Skeletal muscle satellite cell (primary cell): Measurements from ENCODE around the gene ATXN10.
A peak's percentile ranks its signal among the peaks of the same experiment; 100 is the strongest.
"Not testable (repeated sequence)": the region's sequence is repeated elsewhere in the genome, so short reads cannot be mapped to it uniquely, and the experiment has no call there.

Experiments
- H3K27me3 ChIP-seq: 2 replicates; pipeline ENCODE4 v1.7.0; 2013; ENCODE audit warnings: low read length; ENCODE audit not compliant: control insufficient read depth, insufficient read depth
- H3K36me3 ChIP-seq: 2 replicates; pipeline ENCODE4 v1.7.0; 2013; ENCODE audit warnings: mild to moderate bottlenecking, control low read depth, low read length; ENCODE audit not compliant: insufficient read depth
- H3K4me1 ChIP-seq: 2 replicates; pipeline ENCODE4 v1.7.0; 2013; ENCODE audit warnings: low read length; ENCODE audit not compliant: control insufficient read depth, insufficient read depth
- H3K4me2 ChIP-seq: 2 replicates; pipeline ENCODE4 v1.7.0; 2013; ENCODE audit warnings: mild to moderate bottlenecking, low read length
- H3K4me3 ChIP-seq: 2 replicates; pipeline ENCODE4 v1.7.0; 2013; ENCODE audit warnings: low read length
- H3K9ac ChIP-seq: 2 replicates; pipeline ENCODE4 v1.7.0; 2013; ENCODE audit warnings: mild to moderate bottlenecking, low read depth, low read length, moderate library complexity
- H3K9me3 ChIP-seq: replicated peaks from 2 replicates; pipeline ENCODE4 v1.7.0; 2013; ENCODE audit warnings: mild to moderate bottlenecking, control low read depth, low read length

ATXN10 gene

DNA sequence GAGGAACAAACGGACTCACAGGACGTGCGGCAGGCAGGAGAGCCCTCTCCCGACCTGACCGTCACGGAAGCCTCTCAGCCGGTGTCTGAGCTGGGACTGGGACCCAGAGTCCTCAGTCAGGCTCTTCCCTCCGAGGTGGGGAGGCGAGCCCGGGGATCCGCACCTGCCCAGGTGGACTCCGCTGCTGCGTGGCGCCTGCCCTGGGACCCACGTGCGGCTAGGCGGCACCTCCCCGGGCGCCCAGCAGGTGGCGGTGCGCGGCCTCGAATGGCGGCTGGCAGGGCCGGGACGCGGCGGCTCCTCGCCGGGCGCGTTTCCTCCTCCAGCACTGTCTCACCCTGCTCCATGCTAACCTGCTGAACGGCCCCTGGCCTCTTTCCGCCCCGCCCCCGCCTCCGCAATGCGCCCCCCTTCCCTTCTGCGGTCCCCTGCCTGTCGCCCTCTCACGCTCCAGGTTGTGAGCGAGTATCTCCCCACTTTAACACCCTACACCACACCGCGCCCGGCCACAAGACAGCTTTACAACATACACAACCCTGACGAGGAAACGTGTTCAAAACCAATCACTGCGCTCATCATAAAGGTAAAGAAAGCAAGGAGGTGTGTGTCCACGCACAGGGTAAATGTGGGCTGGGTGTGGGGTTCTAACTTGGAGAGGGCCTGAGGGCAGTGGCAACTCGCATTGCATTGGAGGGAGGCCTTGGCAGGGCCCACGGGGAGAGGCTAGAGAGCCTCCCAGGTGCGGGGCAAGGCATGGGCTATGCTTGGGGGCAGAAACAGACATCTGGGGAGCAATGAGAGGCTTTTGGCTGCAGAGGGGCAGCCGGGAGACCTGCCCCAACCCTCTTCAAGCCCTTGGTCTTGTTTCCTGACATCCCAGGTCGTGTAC lies 25.9 kb upstream of the ATXN10 start:
- Histone ChIP-seq H3K4me2 (peak overlapping the region; percentile 78), H3K27me3 (peaks cover 41% of the 10 kb centered on the region), H3K9me3 (no peaks in the 10 kb centered on the region), H3K36me3 (no peaks in the 10 kb centered on the region), H3K4me1 (peaks cover 3% of the 10 kb centered on the region), H3K9ac (no peak overlapping the region), H3K4me3 (no peak overlapping the region)

GRCh38 chr22:45647532-45648225 lies 24.0 kb upstream of the ATXN10 start:
- peaks cover 3% of the 10 kb centered on the region for H3K4me1 ChIP-seq
- no peak overlapping the region for H3K4me3 ChIP-seq
- no peaks in the 10 kb centered on the region for H3K36me3 ChIP-seq
- no peak overlapping the region for H3K4me2 ChIP-seq
- no peak overlapping the region for H3K9ac ChIP-seq
- H3K9me3 ChIP-seq = no peaks in the 10 kb centered on the region
- peaks cover 33% of the 10 kb centered on the region for H3K27me3 ChIP-seq

DNA sequence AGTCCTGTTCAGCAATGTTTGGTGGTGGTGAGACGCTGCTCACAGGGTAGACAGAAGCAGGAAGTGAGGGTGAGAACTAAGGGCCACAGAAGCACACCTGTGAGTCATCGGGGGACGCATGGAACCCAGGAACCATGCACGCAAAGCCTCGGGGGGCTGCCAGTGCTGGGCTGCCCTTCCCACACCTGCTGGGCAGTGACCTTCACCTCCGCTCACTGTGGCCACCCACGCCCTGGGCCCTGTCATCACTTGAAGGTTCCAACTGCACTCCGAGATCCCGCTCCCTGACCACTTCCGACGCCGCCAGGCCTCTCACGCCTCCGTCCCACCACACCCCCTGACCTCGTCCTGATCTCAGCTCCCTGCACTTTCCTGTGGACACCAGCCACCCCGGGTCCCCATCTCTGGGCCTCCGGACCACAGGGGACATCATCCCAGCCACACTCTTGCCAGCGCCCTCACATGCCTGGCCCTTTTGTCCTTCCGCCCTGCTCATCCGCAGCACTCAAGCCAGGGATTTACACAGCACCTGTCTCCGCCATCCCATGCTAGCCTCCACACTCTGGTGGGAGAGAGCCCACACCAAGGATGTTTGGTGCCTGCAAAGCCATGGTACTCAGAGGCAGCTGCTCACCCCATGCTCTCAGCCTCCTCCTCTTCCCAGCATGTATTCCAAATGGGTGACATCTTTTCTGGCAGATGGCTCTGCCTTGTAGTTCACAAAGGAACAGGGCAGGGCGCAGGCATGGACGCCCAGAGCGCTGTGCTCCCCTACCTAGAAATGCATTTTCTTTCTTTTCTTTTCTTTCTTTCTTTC lies 23.1 kb upstream of the ATXN10 start:
- no peaks in the 10 kb centered on the region for H3K9me3 ChIP-seq
- H3K4me2 ChIP-seq = no peak overlapping the region
- H3K4me1 ChIP-seq = peaks cover 3% of the 10 kb centered on the region
- no peak overlapping the region for H3K4me3 ChIP-seq
- no peaks in the 10 kb centered on the region for H3K36me3 ChIP-seq
- H3K9ac ChIP-seq = no peak overlapping the region
- peaks cover 31% of the 10 kb centered on the region for H3K27me3 ChIP-seq

DNA sequence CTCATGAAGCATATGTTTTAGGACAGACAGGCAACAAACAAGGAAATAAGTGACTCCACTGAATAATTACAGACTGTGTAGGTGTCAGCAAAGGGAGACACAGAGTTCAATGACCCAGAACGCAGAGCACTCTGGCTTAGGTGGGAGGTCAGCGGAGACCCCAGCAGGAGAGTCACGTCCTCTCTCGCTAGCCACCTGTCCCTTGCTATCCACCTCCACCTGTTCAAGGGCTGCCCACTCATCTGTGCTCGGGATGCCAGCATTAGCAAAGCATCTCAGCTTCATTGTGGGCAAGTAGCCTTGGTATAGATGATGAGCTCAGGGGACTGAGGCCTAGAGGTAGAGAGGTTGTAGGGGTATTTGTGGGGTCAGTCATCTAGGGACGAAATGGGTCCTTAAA lies 21.8 kb upstream of the ATXN10 start:
- H3K4me2 ChIP-seq = no peak overlapping the region

GRCh38 chr22:45650721-45651120 lies 20.9 kb upstream of the ATXN10 start:
- no peaks in the 10 kb centered on the region for H3K4me1 ChIP-seq
- peaks cover 23% of the 10 kb centered on the region for H3K27me3 ChIP-seq
- H3K4me2 ChIP-seq = no peak overlapping the region
- no peaks in the 10 kb centered on the region for H3K36me3 ChIP-seq
- no peak overlapping the region for H3K4me3 ChIP-seq
- H3K9ac ChIP-seq = no peak overlapping the region
- H3K9me3 ChIP-seq = no peaks in the 10 kb centered on the region

More for the DNA sequence above, 21.8 kb upstream of the ATXN10 start:
- H3K9me3 ChIP-seq = no peaks in the 10 kb centered on the region
- no peak overlapping the region for H3K4me3 ChIP-seq
- no peaks in the 10 kb centered on the region for H3K36me3 ChIP-seq
- H3K27me3 ChIP-seq = peaks cover 28% of the 10 kb centered on the region
- H3K9ac ChIP-seq = no peak overlapping the region
- H3K4me1 ChIP-seq = peaks cover 3% of the 10 kb centered on the region

DNA sequence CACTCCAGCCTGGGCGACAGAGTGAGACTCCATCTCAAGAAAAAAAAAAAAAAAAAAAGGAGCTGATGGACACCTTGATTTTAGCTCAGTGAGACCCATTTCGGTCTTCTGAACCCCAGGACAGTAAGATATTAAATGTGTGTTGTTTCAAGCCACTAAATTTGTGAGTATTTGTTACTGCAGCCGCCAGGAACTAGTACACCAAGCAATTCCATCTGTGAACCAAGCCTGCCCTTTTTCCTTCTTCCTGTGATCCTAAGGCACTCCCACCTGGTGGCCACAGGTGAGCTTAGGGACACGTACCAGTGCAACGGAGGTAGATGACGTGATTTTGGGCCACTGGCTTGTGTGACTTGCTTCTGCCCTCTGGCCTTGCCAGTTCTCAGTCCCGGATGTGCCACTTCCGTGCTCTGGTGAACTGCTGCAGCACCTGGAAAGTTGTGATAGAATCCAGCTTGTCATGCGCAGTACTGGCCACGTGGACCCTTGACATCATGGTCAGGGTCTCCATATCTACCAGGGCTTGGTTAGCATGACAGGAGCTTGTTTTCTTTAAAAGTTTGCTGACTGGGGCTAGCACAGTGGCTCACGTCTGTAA lies 19.6 kb upstream of the ATXN10 start:
- Histone ChIP-seq H3K36me3 (no peaks in the 10 kb centered on the region), H3K9me3 (no peaks in the 10 kb centered on the region), H3K9ac (no peak overlapping the region), H3K4me1 (no peaks in the 10 kb centered on the region), H3K27me3 (peaks cover 23% of the 10 kb centered on the region), H3K4me3 (no peak overlapping the region), H3K4me2 (no peak overlapping the region)

- no peaks in the 10 kb centered on the region for H3K36me3 ChIP-seq
- peaks cover 11% of the 10 kb centered on the region for H3K27me3 ChIP-seq
- no peak overlapping the region for H3K4me2 ChIP-seq
- H3K9me3 ChIP-seq = no peaks in the 10 kb centered on the region
- H3K4me3 ChIP-seq = no peak overlapping the region
- H3K9ac ChIP-seq = no peak overlapping the region
- no peaks in the 10 kb centered on the region for H3K4me1 ChIP-seq
Measured at GRCh38 chr22:45656577-45656976, 15.1 kb upstream of the ATXN10 start.

GRCh38 chr22:45657701-45658100 lies 13.9 kb upstream of the ATXN10 start:
- H3K4me2 ChIP-seq = no peak overlapping the region
- H3K4me3 ChIP-seq = no peak overlapping the region
- no peaks in the 10 kb centered on the region for H3K4me1 ChIP-seq
- H3K9ac ChIP-seq = no peak overlapping the region
- peaks cover 5% of the 10 kb centered on the region for H3K27me3 ChIP-seq
- H3K9me3 ChIP-seq = no peaks in the 10 kb centered on the region
- no peaks in the 10 kb centered on the region for H3K36me3 ChIP-seq

GRCh38 chr22:45664136-45664646 lies 7.4 kb upstream of the ATXN10 start:
- Histone ChIP-seq H3K4me1 (no peaks in the 10 kb centered on the region), H3K9ac (no peak overlapping the region), H3K9me3 (no peaks in the 10 kb centered on the region), H3K27me3 (no peaks in the 10 kb centered on the region), H3K4me3 (no peak overlapping the region), H3K36me3 (no peaks in the 10 kb centered on the region), H3K4me2 (no peak overlapping the region)

GRCh38 chr22:45667486-45667885 lies 4.1 kb upstream of the ATXN10 start:
- H3K9ac ChIP-seq = no peak overlapping the region
- no peak overlapping the region for H3K4me2 ChIP-seq

GRCh38 chr22:45670363-45670762 lies 1.3 kb upstream of the ATXN10 start:
- not testable (repeated sequence) for H3K4me3 ChIP-seq, H3K9ac ChIP-seq, H3K4me2 ChIP-seq, H3K36me3 ChIP-seq, H3K9me3 ChIP-seq, H3K27me3 ChIP-seq
- peaks cover 30% of the 10 kb centered on the region for H3K4me1 ChIP-seq

More at GRCh38 chr22:45667486-45667885, 4.1 kb upstream of the ATXN10 start:
- H3K4me3 ChIP-seq = no peak overlapping the region
- peaks cover 3% of the 10 kb centered on the region for H3K4me1 ChIP-seq
- no peaks in the 10 kb centered on the region for H3K9me3 ChIP-seq
- no peaks in the 10 kb centered on the region for H3K36me3 ChIP-seq
- no peaks in the 10 kb centered on the region for H3K27me3 ChIP-seq
